ENCODE measurements around the gene MGMT. TPM values are rescaled to one million over a fixed set of nuclear protein-coding genes. Genes with fewer than 3 reads are reported as not detected.

Gene MGMT
- total and polyA plus RNA-seq, 9 donors = 13.2 to 28.5 (median 15.8) TPM

DNA sequence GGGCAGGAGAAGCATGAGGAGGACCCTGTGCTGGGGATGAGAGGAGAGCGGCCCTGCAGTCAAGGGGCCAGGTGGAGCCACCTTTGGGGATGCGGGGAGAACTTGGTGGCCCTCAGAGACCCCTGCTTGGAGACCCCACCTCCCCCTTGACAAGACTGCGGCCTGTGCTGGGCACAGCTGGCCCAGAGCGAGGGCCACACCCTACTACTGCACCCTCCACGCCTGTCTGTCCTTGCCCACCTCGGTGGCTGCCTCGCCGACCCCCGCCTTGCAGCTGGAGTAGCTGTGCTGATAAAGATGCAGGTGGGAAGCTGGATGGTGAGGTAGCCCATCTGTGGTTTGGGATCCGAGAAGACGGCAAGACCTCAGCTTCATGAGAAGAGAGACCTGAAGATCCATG, 186.8 kb downstream of the MGMT start:
- WGBS (ENCODE audit: insufficient coverage) = 97% methylated on average over 4 of the region's 11 CpGs
- no peaks in the 10 kb centered on the region for H3K36me3 ChIP-seq (ENCODE audit: control insufficient read depth, insufficient read depth, low read length)

DNA sequence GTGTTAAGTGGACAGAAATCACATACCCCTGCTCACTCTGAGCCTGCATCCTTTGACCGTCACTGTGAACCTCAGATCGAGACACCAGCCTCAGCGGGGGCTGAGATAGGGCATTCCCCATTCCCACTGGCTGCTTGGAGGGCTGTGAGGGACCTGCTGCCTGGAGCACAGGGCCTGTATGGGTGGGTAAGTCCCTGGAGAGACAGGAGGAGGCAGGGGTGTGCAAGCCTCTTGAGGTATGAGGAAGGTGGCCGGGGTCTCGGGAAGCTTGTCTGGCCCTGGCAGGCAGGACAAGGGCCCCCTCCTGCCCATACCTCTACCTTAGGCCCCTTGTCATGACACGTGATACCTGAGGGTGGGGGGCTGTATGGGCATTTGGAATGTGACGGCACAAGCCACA, 187.4 kb downstream of the MGMT start:
- Histone ChIP-seq H3K9me3 (replicated peaks; ENCODE audit: control insufficient read depth, low read depth, low read length) (no peaks in the 10 kb centered on the region), H3K27ac (ENCODE audit: low read length) (no peak overlapping the region), H3K4me3 (ENCODE audit: low read length) (no peak overlapping the region), H3K4me1 (ENCODE audit: control insufficient read depth, insufficient read depth, low read length) (peaks cover 2% of the 10 kb centered on the region), H3K27me3 (ENCODE audit: control insufficient read depth, insufficient read depth, low read length) (no peaks in the 10 kb centered on the region), H3K36me3 (ENCODE audit: control insufficient read depth, insufficient read depth, low read length) (no peaks in the 10 kb centered on the region)
- WGBS (ENCODE audit: insufficient coverage) = no CpG with 5 or more reads among the region's 7 CpGs
- DNase-seq = no peak

More for the DNA sequence above, 186.8 kb downstream of the MGMT start:
- peaks cover 2% of the 10 kb centered on the region for H3K4me1 ChIP-seq (ENCODE audit: control insufficient read depth, insufficient read depth, low read length)
- DNase-seq = no peak
- no peak overlapping the region for H3K4me3 ChIP-seq (ENCODE audit: low read length)
- no peaks in the 10 kb centered on the region for H3K9me3 ChIP-seq (replicated peaks; ENCODE audit: control insufficient read depth, low read depth, low read length)
- H3K27me3 ChIP-seq (ENCODE audit: control insufficient read depth, insufficient read depth, low read length) = no peaks in the 10 kb centered on the region
- no peak overlapping the region for H3K27ac ChIP-seq (ENCODE audit: low read length)

DNA sequence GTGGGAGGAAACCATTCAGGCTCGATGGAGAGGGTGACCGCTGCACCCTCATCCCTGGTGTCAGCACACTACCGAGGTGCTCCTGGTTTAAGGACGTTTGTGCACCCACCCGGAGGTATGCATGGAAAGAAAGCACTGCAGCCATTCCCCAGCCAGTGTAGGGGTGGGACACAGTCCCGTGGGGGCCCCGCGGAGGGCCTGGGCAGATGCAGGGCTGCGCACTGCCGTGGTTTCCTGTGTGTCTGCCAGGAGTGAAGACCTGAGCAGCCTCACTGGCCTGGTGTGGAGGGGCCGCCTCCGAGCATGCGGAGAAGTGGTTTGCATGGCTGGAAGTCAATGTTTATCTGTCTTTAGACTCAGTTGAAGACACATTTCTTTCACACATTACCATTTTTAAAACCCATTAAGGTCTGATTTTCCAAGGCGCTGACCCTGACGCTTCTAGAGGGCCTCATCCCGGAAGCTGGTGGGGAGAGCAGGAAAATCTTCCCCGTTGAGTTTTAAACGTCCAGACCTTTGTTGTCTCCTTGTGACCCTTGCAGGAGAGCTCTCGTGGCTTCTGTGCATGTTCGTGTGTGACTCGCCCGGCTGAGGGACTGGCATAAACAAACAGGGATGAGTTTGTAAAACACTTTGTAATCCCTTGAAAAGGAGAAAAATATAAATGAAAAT, 188.1 kb downstream of the MGMT start:
- Histone ChIP-seq H3K27ac (ENCODE audit: low read length) (no peak overlapping the region), H3K9me3 (replicated peaks; ENCODE audit: control insufficient read depth, low read depth, low read length) (no peaks in the 10 kb centered on the region), H3K36me3 (ENCODE audit: control insufficient read depth, insufficient read depth, low read length) (no peaks in the 10 kb centered on the region), H3K4me1 (ENCODE audit: control insufficient read depth, insufficient read depth, low read length) (peaks cover 2% of the 10 kb centered on the region), H3K4me3 (ENCODE audit: low read length) (no peak overlapping the region), H3K27me3 (ENCODE audit: control insufficient read depth, insufficient read depth, low read length) (no peaks in the 10 kb centered on the region)
- DNase-seq = no peak
- WGBS (ENCODE audit: insufficient coverage) = 70% methylated on average over 12 of the region's 22 CpGs

GRCh38 chr10:129655679-129656031, 188.6 kb downstream of the MGMT start:
- H3K4me3 ChIP-seq (ENCODE audit: low read length) = no peak overlapping the region
- H3K27ac ChIP-seq (ENCODE audit: low read length) = no peak overlapping the region
- H3K9me3 ChIP-seq (replicated peaks; ENCODE audit: control insufficient read depth, low read depth, low read length) = no peaks in the 10 kb centered on the region
- no peaks in the 10 kb centered on the region for H3K36me3 ChIP-seq (ENCODE audit: control insufficient read depth, insufficient read depth, low read length)
- DNase-seq = no peak
- H3K27me3 ChIP-seq (ENCODE audit: control insufficient read depth, insufficient read depth, low read length) = no peaks in the 10 kb centered on the region
- 78% methylated on average over 8 of the region's 8 CpGs for WGBS (ENCODE audit: insufficient coverage)
- H3K4me1 ChIP-seq (ENCODE audit: control insufficient read depth, insufficient read depth, low read length) = peaks cover 2% of the 10 kb centered on the region

DNA sequence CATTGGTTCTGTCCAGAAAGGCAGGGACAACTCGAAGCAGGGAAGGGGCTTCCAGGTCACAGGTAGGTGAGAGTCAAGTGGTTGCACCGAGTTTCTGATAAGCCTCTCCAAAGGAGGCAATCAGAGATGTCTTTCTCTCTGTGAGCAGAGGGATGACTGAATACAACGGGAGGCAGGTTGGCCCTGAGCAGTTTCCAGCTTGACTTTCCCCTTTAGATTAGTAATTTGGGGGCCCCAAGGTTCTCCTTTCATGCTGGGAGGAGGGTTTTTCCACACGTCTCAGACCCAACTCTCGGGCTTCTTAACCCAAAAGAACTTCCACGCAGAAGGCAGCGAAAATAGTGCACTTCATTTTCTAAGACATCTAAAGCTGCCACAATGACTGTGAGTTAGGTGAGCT, 189.6 kb downstream of the MGMT start:
- Histone ChIP-seq H3K9me3 (replicated peaks; ENCODE audit: control insufficient read depth, low read depth, low read length) (no peaks in the 10 kb centered on the region), H3K36me3 (ENCODE audit: control insufficient read depth, insufficient read depth, low read length) (no peaks in the 10 kb centered on the region), H3K27ac (ENCODE audit: low read length) (no peak overlapping the region), H3K4me3 (ENCODE audit: low read length) (no peak overlapping the region), H3K4me1 (ENCODE audit: control insufficient read depth, insufficient read depth, low read length) (peaks cover 2% of the 10 kb centered on the region), H3K27me3 (ENCODE audit: control insufficient read depth, insufficient read depth, low read length) (no peaks in the 10 kb centered on the region)
- no peak for DNase-seq
- WGBS (ENCODE audit: insufficient coverage) = 67% methylated on average over 3 of the region's 7 CpGs

DNA sequence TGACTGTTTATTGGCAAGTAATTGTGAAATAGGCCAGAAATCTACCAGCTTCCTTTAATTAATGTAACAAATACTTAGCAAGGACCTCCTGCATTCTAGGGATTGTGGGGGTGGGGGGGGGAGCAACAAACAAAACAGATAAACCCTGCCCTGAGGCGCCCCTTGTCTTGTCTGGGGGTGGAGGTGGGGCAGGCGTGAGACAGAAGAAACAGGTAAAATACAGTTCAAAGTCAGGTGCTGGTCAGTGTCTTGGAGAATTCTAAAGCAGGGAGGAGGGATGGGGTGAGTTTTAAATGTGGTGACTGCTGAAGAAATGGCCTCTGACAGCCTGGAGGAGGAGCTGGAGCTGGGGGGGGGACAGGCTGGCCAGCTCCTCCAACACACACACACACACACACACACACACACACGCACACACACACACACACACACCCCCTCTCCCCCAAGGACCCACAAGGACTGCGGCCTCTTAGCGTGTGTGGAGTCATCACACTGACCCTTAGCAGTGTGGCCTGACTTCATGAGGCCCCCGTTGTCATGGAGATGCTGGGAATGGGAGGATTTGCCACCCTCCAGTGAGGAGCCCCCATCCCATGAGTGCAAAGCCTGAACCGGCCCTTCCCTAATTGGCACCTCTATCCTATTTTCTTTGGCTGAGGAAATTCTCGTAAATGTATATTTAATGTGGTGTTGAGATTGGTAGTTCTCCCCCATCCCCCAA, 190.4 kb downstream of the MGMT start:
- no peak overlapping the region for H3K27ac ChIP-seq (ENCODE audit: low read length)
- no peak overlapping the region for H3K4me3 ChIP-seq (ENCODE audit: low read length)
- 95% methylated on average over 2 of the region's 8 CpGs for WGBS (ENCODE audit: insufficient coverage)
- no peaks in the 10 kb centered on the region for H3K36me3 ChIP-seq (ENCODE audit: control insufficient read depth, insufficient read depth, low read length)
- no peaks in the 10 kb centered on the region for H3K9me3 ChIP-seq (replicated peaks; ENCODE audit: control insufficient read depth, low read depth, low read length)
- peaks cover 2% of the 10 kb centered on the region for H3K4me1 ChIP-seq (ENCODE audit: control insufficient read depth, insufficient read depth, low read length)
- H3K27me3 ChIP-seq (ENCODE audit: control insufficient read depth, insufficient read depth, low read length) = no peaks in the 10 kb centered on the region
- peak; percentile 30 for DNase-seq

- H3K36me3 ChIP-seq (ENCODE audit: control insufficient read depth, insufficient read depth, low read length) = no peaks in the 10 kb centered on the region
- H3K9me3 ChIP-seq (replicated peaks; ENCODE audit: control insufficient read depth, low read depth, low read length) = no peaks in the 10 kb centered on the region
- peak; percentile 54 for DNase-seq
- H3K4me3 ChIP-seq (ENCODE audit: low read length) = no peak overlapping the region
- WGBS (ENCODE audit: insufficient coverage) = 53% methylated on average over 4 of the region's 9 CpGs
- no peak overlapping the region for H3K27ac ChIP-seq (ENCODE audit: low read length)
- no peaks in the 10 kb centered on the region for H3K27me3 ChIP-seq (ENCODE audit: control insufficient read depth, insufficient read depth, low read length)
- H3K4me1 ChIP-seq (ENCODE audit: control insufficient read depth, insufficient read depth, low read length) = no peaks in the 10 kb centered on the region
Observed at GRCh38 chr10:129658376-129659072, 191.5 kb downstream of the MGMT start.

DNA sequence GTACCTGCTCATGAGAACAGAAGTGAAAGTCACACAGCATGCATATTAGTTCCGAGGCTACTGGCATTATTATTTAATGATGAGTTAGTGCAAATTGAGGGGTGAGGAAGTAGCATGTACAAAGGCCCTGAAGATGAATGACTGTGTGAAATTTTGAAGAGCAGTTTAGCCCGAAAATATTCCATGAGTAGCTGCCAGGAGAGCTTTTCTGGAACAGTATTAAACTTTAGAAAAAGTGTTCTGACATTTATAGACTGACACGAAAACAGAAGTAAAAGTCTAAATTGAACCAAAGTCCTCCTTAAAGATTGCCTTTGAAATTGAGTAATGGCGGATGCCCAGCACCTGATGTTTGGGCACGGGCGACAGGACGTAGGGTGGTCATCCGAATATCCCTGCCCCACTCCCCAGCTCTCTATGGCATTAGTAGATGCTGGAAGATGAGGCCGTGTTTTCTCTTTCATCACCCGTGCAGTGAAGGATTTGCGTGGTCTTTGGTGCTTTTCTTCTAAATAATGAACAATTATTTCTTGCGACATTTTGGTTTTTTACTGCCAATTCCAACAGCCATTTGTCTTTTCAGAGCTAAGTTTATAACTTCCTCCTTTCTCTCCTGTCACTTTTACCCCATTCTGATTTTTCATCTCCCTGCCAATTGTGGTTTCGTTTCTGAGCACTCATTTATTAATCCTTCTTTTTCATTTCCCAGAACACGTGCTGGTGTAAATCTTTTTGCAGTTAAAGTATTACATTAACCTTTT, 192.6 kb downstream of the MGMT start:
- 86% methylated on average over 4 of the region's 14 CpGs for WGBS (ENCODE audit: insufficient coverage)

DNA sequence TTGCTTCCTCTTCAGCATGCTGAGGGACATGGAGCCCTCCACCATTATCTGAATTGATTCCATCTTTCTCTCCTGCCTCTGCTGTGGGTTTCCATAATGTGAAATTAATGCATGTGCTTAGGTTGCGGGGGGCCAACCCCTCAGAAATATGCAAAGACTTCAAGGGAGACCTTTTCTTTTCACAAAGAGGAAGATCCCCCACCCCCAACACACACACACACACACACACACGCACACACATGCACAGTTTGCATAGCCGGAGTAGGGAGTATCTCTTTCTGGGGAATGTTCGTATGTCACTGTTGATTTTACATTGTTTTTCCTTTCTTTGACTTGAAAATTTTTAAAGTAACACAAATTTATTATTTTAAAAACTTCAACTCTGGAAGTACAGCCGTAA, 193.5 kb downstream of the MGMT start:
- Histone ChIP-seq H3K36me3 (ENCODE audit: control insufficient read depth, insufficient read depth, low read length) (no peaks in the 10 kb centered on the region), H3K27ac (ENCODE audit: low read length) (no peak overlapping the region), H3K27me3 (ENCODE audit: control insufficient read depth, insufficient read depth, low read length) (no peaks in the 10 kb centered on the region), H3K9me3 (replicated peaks; ENCODE audit: control insufficient read depth, low read depth, low read length) (peaks cover 8% of the 10 kb centered on the region), H3K4me1 (ENCODE audit: control insufficient read depth, insufficient read depth, low read length) (no peaks in the 10 kb centered on the region), H3K4me3 (ENCODE audit: low read length) (no peak overlapping the region)
- WGBS (ENCODE audit: insufficient coverage) = no CpG with 5 or more reads among the region's 5 CpGs
- DNase-seq = no peak

More for the DNA sequence above, 192.6 kb downstream of the MGMT start:
- Histone ChIP-seq H3K27me3 (ENCODE audit: control insufficient read depth, insufficient read depth, low read length) (no peaks in the 10 kb centered on the region), H3K9me3 (replicated peaks; ENCODE audit: control insufficient read depth, low read depth, low read length) (peaks cover 6% of the 10 kb centered on the region), H3K4me3 (ENCODE audit: low read length) (no peak overlapping the region), H3K4me1 (ENCODE audit: control insufficient read depth, insufficient read depth, low read length) (no peaks in the 10 kb centered on the region), H3K36me3 (ENCODE audit: control insufficient read depth, insufficient read depth, low read length) (no peaks in the 10 kb centered on the region), H3K27ac (ENCODE audit: low read length) (no peak overlapping the region)
- peak; percentile 66 for DNase-seq

- H3K36me3 ChIP-seq (ENCODE audit: control insufficient read depth, insufficient read depth, low read length) = no peaks in the 10 kb centered on the region
- 61% methylated on average over 2 of the region's 5 CpGs for WGBS (ENCODE audit: insufficient coverage)
Observed at GRCh38 chr10:129662426-129662825, 195.4 kb downstream of the MGMT start.

More at GRCh38 chr10:129662426-129662825, 195.4 kb downstream of the MGMT start:
- no peaks in the 10 kb centered on the region for H3K27me3 ChIP-seq (ENCODE audit: control insufficient read depth, insufficient read depth, low read length)
- H3K4me1 ChIP-seq (ENCODE audit: control insufficient read depth, insufficient read depth, low read length) = no peaks in the 10 kb centered on the region
- peaks cover 8% of the 10 kb centered on the region for H3K9me3 ChIP-seq (replicated peaks; ENCODE audit: control insufficient read depth, low read depth, low read length)
- H3K4me3 ChIP-seq (ENCODE audit: low read length) = no peak overlapping the region
- H3K27ac ChIP-seq (ENCODE audit: low read length) = no peak overlapping the region
- DNase-seq = peak; percentile 24

Data from muscle of leg (tissue), 11 donors.